ENCODE results near the gene STK35.

Gene STK35

DNA sequence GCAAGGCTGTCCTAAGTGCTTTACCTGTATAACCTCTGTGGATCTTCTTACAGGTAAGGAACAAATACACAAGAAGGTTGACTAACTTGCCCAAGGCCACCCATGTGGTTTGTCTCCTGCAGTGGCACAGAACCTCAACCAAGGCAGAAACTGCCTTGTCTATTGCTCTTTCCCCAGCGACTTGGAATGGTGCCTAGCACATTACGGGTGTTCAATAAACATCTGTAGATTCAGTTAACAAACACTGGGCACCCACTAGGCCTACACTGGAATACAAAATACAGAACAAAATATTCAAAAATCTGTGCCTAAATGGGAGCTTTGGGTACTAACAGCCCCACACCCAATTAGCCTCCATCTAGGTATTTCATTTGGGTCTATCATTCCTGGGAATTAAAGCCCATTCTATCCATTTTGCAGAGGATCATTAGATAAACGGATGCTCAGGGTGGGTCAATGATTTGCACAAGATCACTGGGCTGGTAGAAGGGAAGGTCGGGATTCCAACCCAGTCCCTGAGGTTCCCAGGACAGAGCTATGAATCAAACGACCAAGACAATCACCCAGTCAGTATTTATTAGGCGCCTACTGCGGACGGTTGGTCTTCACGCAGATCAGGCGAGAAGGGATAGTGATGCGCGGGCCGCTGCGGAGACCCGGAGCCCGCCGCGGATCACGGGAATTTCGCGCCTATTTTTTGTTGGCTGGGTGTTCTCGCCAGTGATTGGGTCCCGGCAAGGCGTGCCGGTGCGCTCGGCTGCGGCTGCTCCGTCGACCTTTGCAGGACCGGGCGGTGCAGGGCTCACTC is at the start of gene STK35:
STK35 (plus strand) TSS at position 771 of the 808 bp plus-strand sequence. CDS start 55 bp downstream, outside the sequence.
- peak; percentile 33 for DNase-seq

- DNase-seq, result no peak
Measured at GRCh38 chr20:2051946-2052345, 49.7 kb upstream of the STK35 start.

DNA sequence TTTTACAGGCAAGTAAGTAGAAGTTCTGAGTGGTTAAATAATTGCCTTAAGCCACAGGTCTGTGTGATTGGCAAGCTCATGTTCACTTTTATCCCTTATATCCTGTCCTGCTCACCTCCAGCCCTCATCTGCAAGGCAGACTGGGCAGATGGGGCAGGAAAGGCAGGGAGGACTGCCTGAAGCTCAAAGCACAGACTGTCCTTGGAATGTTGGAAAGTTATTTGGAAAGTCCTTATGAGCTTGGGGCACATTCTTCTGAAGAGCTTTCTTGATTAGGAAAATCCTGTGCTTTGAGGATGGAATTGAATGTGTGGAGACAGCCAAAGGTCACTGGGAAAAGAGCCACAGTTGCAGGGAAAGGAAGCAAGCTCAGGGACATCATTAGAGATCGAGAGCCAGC is 48.9 kb upstream of the STK35 start:
- DNase-seq, result no peak

- no peak for DNase-seq
Measured at GRCh38 chr20:2053615-2054014, 48.0 kb upstream of the STK35 start.

- DNase-seq, result no peak
Measured at GRCh38 chr20:2054911-2055310, 46.7 kb upstream of the STK35 start.

DNA sequence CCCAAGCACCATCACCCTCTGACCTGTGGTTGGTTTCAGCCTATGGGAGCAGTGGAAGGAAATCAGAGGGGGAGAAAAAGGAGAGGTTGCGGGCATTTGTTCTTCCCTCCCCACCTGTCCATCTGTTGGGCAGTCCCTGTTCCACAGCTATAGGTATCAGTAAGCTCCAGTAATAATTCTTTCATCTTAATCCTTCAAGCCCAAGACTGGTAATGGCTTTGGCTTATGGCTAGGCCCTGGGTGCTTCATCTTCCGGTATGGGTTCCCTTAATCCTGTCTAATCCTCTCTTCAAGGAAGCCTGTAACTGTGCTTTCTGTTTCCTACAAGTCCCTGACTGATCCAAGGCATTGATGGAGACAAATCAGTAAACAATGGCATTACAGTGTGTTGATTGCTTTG is 42.2 kb upstream of the STK35 start:
- no peak for DNase-seq

DNA sequence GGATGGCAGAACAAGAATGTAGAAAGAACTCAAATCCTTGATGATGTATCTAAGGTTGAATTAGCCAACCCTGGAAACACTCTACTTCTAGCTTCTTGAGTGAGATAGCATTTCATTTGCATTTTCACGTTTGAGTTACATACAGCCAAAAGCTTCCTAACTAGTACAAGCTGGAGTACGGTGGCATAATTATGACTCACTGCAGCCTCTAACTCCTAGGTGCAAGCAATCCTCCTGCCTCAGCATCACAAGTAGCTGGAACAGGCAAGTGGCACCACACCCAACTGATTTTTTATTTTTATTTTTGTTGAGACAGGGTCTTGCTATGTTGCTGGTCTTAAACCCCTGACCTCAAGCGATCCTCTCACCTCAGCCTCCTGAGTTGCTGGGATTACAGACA is 36.5 kb upstream of the STK35 start:
- no peak for DNase-seq

DNA sequence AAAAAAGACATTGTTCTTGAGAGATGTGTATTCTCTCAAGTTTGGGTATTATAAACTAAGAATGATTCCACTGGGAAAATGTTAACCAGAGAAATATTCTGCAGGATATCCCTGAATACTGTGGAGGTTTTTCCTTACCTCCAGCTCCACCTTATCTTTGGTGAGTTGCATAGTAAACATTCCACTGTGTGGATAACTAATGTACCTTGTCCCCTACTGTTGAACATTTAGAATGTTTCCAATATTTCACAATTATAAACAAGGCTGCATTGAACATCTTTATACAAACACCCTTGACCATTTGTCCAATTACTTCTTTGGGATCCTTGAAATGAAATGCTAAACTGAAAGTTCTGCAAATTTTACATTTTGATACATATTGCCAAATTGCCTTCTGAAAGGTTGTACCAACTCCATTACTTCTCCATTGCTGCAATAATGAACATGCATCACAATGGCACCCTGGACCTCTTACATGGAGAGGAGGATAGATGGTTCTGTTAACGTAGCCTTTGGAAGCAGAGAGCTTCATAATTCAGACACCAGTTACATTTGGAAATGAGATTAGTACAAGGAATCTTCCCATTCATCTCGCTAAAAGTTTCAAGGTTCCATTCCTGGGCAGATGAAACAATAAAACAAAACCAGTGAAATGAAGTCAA is 35.0 kb upstream of the STK35 start:
- DNase-seq, result no peak

DNA sequence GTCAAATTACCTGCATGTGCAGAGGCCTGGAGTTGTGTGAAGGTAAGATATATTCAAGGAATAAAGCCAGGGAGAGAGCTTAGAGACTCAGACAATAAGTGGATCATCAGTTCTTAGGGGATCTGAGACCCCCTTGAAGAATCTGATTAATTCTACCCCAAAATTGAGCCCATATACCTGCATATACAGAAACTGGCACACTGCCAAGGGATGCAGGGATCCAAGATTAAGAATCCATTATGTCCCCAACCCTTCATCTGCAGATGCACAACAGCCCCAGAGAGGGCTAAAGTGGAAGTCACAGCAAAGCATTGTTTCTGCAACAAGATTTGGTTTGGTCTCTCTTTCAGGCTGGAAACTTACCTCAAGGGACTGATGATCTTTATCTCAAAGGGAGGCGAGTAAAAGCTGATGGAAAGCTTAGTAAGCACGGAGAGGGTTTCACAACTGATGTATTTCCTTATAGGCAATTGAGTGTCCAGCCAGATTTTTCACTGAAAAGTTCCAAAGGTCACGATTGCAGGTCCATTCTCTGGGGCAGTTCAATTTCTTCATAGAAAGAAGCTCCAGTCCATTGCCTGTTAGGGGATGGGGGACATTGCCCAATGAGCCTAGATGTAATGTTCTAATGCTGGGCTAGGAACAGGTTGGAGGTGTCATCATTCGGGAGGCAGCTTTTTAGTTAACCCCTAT is 20.9 kb upstream of the STK35 start:
- no peak for DNase-seq

- DNase-seq, result no peak
Measured at GRCh38 chr20:2084703-2085102, 16.9 kb upstream of the STK35 start.

- DNase-seq, result no peak
Measured at GRCh38 chr20:2086177-2086979, 15.2 kb upstream of the STK35 start.

DNA sequence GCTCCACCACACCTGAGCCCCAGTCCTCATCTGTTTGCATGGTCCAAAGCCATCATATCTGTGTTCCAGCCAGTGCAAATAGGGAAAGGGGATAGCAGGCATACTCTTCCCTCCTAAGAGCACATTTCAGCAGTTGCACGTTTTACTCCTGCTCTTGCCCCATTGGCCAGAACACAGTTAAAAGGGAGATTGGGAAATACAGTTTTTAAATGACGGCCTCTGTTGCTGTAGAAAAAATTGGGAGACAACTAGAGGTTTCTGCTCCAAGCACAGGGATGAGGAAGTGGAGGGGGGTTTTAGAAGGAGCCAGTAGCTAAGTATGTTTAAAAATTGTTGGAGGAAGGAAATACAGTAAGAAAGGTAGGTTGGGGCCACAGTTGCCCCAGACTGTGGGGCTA is 14.6 kb upstream of the STK35 start:
- no peak for DNase-seq

DNA sequence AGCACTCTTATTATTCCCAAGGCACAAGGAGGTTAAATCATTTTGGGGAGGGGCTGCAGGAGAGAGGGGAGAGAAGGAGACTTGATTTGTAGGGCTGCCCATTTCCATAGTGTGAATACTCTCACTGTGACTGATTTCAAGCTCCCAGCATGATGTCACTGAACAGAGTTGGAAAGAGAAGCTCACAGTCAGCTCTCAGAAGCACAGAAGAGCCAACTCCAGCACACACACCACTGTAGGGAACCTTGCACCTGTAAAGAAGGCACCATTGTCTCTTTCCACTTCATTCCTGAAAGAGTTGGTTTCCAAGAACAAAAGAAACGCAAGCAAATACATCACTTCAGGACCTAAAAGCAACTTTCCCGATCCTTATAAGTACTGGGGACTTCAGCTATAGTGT is 12.7 kb upstream of the STK35 start:
- DNase-seq, result no peak

GRCh38 chr20:2089447-2089846 is 12.2 kb upstream of the STK35 start:
- DNase-seq, result no peak

- DNase-seq, result no peak
Measured at GRCh38 chr20:2093159-2093781, 8.4 kb upstream of the STK35 start.

- no peak for DNase-seq
Measured at GRCh38 chr20:2093883-2094282, 7.7 kb upstream of the STK35 start.

DNA sequence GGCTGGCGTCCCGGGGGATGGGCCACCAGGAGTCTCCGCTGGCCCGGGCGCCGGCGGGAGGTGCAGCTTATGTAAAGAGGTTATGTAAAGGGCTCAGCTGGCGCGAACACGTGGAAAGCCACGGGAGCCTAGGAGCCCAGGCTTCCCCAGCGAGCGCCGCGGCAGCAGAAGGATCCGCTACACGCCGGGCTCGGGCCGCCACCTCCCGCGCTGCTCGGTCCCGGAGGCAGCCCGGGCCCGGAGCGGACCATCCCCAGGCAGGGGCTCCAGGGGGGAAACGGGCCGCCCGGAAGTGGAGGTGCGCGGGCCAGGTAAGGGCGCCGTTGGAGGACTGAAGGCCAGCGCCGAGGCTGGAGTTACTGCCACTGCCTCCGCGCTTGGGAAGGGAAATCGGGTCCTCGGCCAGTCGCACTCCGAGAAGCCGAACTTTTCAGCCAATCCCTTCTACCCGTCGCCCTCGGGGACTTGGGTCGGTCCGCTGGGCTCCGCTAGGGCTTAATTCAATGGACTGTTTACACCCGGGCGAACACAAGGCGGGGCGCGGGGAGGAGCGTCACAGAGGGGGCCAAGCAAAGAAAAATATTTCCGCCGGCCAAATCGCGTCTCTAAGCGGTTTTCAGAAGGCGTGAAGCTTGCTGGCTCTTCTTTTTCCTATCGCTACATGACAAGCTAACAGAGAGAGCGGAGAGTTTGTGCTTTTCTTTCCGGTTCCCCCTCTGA is 398 bp downstream of the STK35 start:
- DNase-seq, result peak; percentile 57

- peak; percentile 73 for DNase-seq
Measured at GRCh38 chr20:2102585-2103460, 1.2 kb downstream of the STK35 start.

- no peak for DNase-seq
Measured at GRCh38 chr20:2103461-2104153, 2.0 kb downstream of the STK35 start.

- DNase-seq, result no peak
Measured at GRCh38 chr20:2104236-2104635, 2.6 kb downstream of the STK35 start.

Data from DMS79 (cell line).